Caco-2 (cell line): ENCODE results near the gene SLCO2A1. TPM values are rescaled to one million over a fixed set of nuclear protein-coding genes. Genes with fewer than 3 reads are reported as not detected.

ENCODE experiments used
- BruUV-seq: library from RNA; stranded (reverse); fragments of 400-500 nt; replicated peaks from 2 replicates; lab custom pipeline; 2021; lab: Mats Ljungman, UMichigan
- CTCF ChIA-PET: fragments of 300-600 bp; sonication (Branson Sonifier 250); formaldehyde crosslinking; loops from one replicate; lab custom pipeline; 2022; ENCODE audit warnings: antibody characterized with exemption; lab: Charles Lee
- POLR2A ChIA-PET: fragments of 300-600 bp; sonication (Branson Sonifier 250); formaldehyde crosslinking; loops from one replicate; lab custom pipeline; 2022; ENCODE audit warnings: antibody characterized with exemption; lab: Charles Lee
- DNase-seq, 2 experiments: peaks; one replicate each; pipeline versions ENCODE4 v3.0.0 to v3.0.0-alpha.2; 2020 to 2022
- H3K27me3 ChIP-seq: replicated peaks from 2 replicates; pipeline ENCODE4 v1.6.0; 2011; ENCODE audit warnings: low read length; ENCODE audit not compliant: control insufficient read depth, insufficient read depth
- H3K36me3 ChIP-seq: 2 replicates; pipeline ENCODE4 v1.5.1; 2011; ENCODE audit warnings: low read length; ENCODE audit not compliant: control insufficient read depth, insufficient read depth
- H3K4me1 ChIP-seq: fragments of 250-450 bp; sonication (Bioruptor Pico); 2 replicates; pipeline ENCODE4 v1.5.1; 2020; ENCODE audit warnings: mild to moderate bottlenecking
- H3K4me3 ChIP-seq: 2 replicates; pipeline ENCODE4 v1.5.1; 2011; ENCODE audit warnings: low read depth, mild to moderate bottlenecking, control low read depth, low read length
- H3K9me3 ChIP-seq: fragments of 250-450 bp; sonication (Bioruptor Pico); 2 replicates; pipeline ENCODE4 v1.5.1; 2020; ENCODE audit warnings: mild to moderate bottlenecking, moderate library complexity
- H3K27ac Mint-ChIP-seq: one replicate; pipeline ENCODE4 v1.8.0; 2022; ENCODE audit warnings: mixed read lengths; ENCODE audit not compliant: unreplicated experiment
- H3K27me3 Mint-ChIP-seq: one replicate; pipeline ENCODE4 v1.8.0; 2022; ENCODE audit warnings: mixed read lengths; ENCODE audit not compliant: insufficient read depth, unreplicated experiment
- H3K36me3 Mint-ChIP-seq: one replicate; pipeline ENCODE4 v1.8.0; 2022; ENCODE audit warnings: mild to moderate bottlenecking, mixed read lengths; ENCODE audit not compliant: insufficient read depth, unreplicated experiment
- H3K4me1 Mint-ChIP-seq: one replicate; pipeline ENCODE4 v1.8.0; 2022; ENCODE audit warnings: low read depth, mixed read lengths; ENCODE audit not compliant: unreplicated experiment
- H3K4me3 Mint-ChIP-seq: one replicate; pipeline ENCODE4 v1.8.0; 2022; ENCODE audit warnings: mild to moderate bottlenecking, moderate library complexity, mixed read lengths; ENCODE audit not compliant: unreplicated experiment
- H3K9me3 Mint-ChIP-seq: one replicate; pipeline ENCODE4 v1.8.0; 2022; ENCODE audit warnings: mixed read lengths; ENCODE audit not compliant: unreplicated experiment
- CTCF ChIP-seq, 2 experiments: fragments of 200-600 bp in 1 of 2; IDR thresholded peaks; 1 replicate in 1 of 2; 2 replicates in 1 of 2; pipeline versions ENCODE4 v1.5.1 to v1.8.0; 2011 to 2022; ENCODE audit warnings: antibody characterized with exemption in 1 of 2, control low read depth in 1 of 2, inconsistent platforms in 1 of 2, low read depth in 1 of 2, low read length in 1 of 2, mild to moderate bottlenecking in 1 of 2, moderate library complexity in 1 of 2; ENCODE audit not compliant: insufficient read depth in 1 of 2, severe bottlenecking in 1 of 2, unreplicated experiment in 1 of 2
- intact Hi-C: fragments of 100-400 bp; cut with micrococcal nuclease; formaldehyde crosslinking; loops from one replicate; pipeline ENCODE4 v1.10.0; 2022; ENCODE audit not compliant: unreplicated experiment
- total RNA-seq: library from RNA; stranded (reverse); gene quantifications from 2 replicates; pipeline ENCODE4 v1.2.3, GENCODE V29; 2022

Gene SLCO2A1
- total RNA-seq, 1 experiment from 2014 or later, result 2.5 TPM

DNA sequence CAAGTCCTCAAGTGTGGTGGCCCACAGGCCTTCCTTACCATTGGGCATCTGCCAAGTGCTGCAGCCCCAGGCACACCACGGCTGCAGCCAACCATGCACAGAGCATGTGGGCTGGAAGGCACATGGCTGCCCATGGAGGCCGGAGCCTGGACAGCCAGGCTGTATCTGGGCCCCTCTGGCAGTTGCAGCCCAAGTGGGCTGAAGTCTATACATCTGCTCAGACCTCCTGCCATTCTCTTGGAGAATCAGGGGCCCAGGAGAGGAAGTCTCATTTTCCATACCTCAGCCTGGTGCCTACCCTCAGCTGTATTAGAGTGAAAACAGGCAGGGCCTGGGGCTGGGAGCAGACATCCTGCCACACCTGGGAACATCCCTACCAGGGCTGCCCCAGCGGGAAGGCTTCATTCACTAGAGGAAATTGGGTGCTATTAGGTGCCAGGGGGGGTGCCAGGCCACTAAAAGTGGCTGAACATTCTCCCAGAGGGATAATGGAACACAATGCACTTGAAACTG is 48.0 kb upstream of the SLCO2A1 start:
- DNase-seq, result no peak
- intact Hi-C loops, result no loop called here
- no peaks in the 10 kb centered on the region for H3K36me3 Mint-ChIP-seq
- H3K27me3 Mint-ChIP-seq, result no peaks in the 10 kb centered on the region
- no peak overlapping the region for H3K27ac Mint-ChIP-seq
- H3K4me1 Mint-ChIP-seq, result no peaks in the 10 kb centered on the region
- BruUV-seq, result no TSS peak
- ChIA-PET POLR2A (interaction anchor here (0.6 kb wide), 1 partner anchor 363 kb away, joined by 3 read pairs; no protein-coding TSS in a partner anchor), CTCF (no interaction called here)
- Histone ChIP-seq H3K36me3 (no peaks in the 10 kb centered on the region), H3K27me3 (no peaks in the 10 kb centered on the region), H3K4me1 (no peaks in the 10 kb centered on the region), H3K4me3 (no peak overlapping the region), H3K9me3 (peaks cover 3% of the 10 kb centered on the region)
- H3K4me3 Mint-ChIP-seq, result no peak overlapping the region
- H3K9me3 Mint-ChIP-seq, result peaks cover 9% of the 10 kb centered on the region
- no peak for TF ChIP-seq CTCF (IDR thresholded peaks at IDR 0.05; ENCODE audit: insufficient read depth in 1 of 2, low read depth in 1 of 2, low read length in 1 of 2, severe bottlenecking in 1 of 2, unreplicated experiment in 1 of 2)

GRCh38 chr3:134076851-134077250 is 47.1 kb upstream of the SLCO2A1 start:
- Histone ChIP-seq H3K4me3 (no peak overlapping the region), H3K36me3 (no peaks in the 10 kb centered on the region), H3K27me3 (no peaks in the 10 kb centered on the region), H3K4me1 (no peaks in the 10 kb centered on the region), H3K9me3 (peaks cover 3% of the 10 kb centered on the region)
- no peaks in the 10 kb centered on the region for H3K4me1 Mint-ChIP-seq
- H3K9me3 Mint-ChIP-seq, result peaks cover 9% of the 10 kb centered on the region
- POLR2A ChIA-PET, result interaction anchor here (0.6 kb wide), 1 partner anchor 364 kb away, joined by 3 read pairs; no protein-coding TSS in a partner anchor
- no peak overlapping the region for H3K4me3 Mint-ChIP-seq
- CTCF ChIA-PET, result no interaction called here
- no peak for DNase-seq
- no peak overlapping the region for H3K27ac Mint-ChIP-seq
- no peak for TF ChIP-seq CTCF (IDR thresholded peaks at IDR 0.05; ENCODE audit: insufficient read depth in 1 of 2, low read depth in 1 of 2, low read length in 1 of 2, severe bottlenecking in 1 of 2, unreplicated experiment in 1 of 2)
- H3K36me3 Mint-ChIP-seq, result no peaks in the 10 kb centered on the region
- no peaks in the 10 kb centered on the region for H3K27me3 Mint-ChIP-seq
- intact Hi-C loops, result no loop called here
- no TSS peak for BruUV-seq

- intact Hi-C loops, result no loop called here
- H3K27me3 ChIP-seq, result no peaks in the 10 kb centered on the region
- Mint-ChIP-seq H3K36me3 (no peaks in the 10 kb centered on the region), H3K9me3 (peaks cover 9% of the 10 kb centered on the region), H3K4me1 (no peaks in the 10 kb centered on the region), H3K27me3 (no peaks in the 10 kb centered on the region), H3K4me3 (no peak overlapping the region), H3K27ac (no peak overlapping the region)
- H3K9me3 ChIP-seq, result peaks cover 3% of the 10 kb centered on the region
- no peak for DNase-seq
- no peak for TF ChIP-seq CTCF (IDR thresholded peaks at IDR 0.05; ENCODE audit: insufficient read depth in 1 of 2, low read depth in 1 of 2, low read length in 1 of 2, severe bottlenecking in 1 of 2, unreplicated experiment in 1 of 2)
- CTCF ChIA-PET, result no interaction called here
- no peaks in the 10 kb centered on the region for H3K4me1 ChIP-seq
- H3K36me3 ChIP-seq, result no peaks in the 10 kb centered on the region
- POLR2A ChIA-PET, result no interaction called here
- BruUV-seq, result no TSS peak
- no peak overlapping the region for H3K4me3 ChIP-seq
Measured at GRCh38 chr3:134075846-134076245, 46.1 kb upstream of the SLCO2A1 start.
